ENCODE results near the gene ZMYND8.
A peak's percentile ranks its signal among the peaks of the same experiment; 100 is the strongest.

ZMYND8 gene

DNA sequence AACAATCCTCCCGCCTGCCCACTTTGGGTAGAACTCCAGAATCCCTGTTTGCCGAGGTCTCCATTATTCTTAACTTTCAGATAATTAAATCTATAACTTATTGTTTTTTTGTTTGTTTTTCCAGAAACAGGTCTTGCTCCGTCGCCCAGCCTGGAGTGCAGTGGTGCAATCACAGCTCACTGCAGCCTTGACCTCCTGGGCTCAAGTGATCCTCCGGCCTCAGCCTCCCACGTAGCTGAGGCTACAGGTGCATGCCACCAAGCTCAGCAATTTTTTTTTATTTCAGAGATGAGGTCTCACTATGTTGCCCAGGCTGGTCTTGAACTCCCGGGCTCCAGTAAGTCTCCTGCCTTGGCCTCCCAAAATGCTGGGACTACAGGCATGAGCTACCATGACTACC lies 28.8 kb downstream of the ZMYND8 start:
- Histone ChIP-seq H4K91ac (ENCODE audit: low read depth, low read length, poor library complexity) (no peak overlapping the region), H4K8ac (ENCODE audit: low read depth, low read length) (no peak overlapping the region), H2BK120ac (ENCODE audit: low read depth, low read length) (no peak overlapping the region), H3K4me3 (ENCODE audit: low read length in 2 of 2) (no peak overlapping the region), H3K27ac (replicated peaks; ENCODE audit: low read length) (no peak overlapping the region), H3K9me3 (replicated peaks in 1 of 2; ENCODE audit: control insufficient read depth in 2 of 2, insufficient read depth in 1 of 2, low read depth in 1 of 2, low read length in 2 of 2) (no peaks in the 10 kb centered on the region), H3K14ac (ENCODE audit: low read length) (no peak overlapping the region), H3K79me1 (ENCODE audit: low read depth, low read length) (peaks cover 13% of the 10 kb centered on the region), H3K27me3 (ENCODE audit: control insufficient read depth in 3 of 3, insufficient read depth in 3 of 3, low read depth in 1 of 3, low read length in 3 of 3) (no peaks in the 10 kb centered on the region), H2BK5ac (ENCODE audit: low read length) (no peak overlapping the region), H2BK15ac (ENCODE audit: low read length) (no peak overlapping the region), H3K4me2 (ENCODE audit: insufficient read depth, low read length, poor library complexity, severe bottlenecking) (no peak overlapping the region), H2AK5ac (ENCODE audit: low read depth, low read length) (no peak overlapping the region), H3K4ac (ENCODE audit: low read length) (no peak overlapping the region), H3K36me3 (replicated peaks in 1 of 2; ENCODE audit: control insufficient read depth in 2 of 2, insufficient read depth in 2 of 2, low read length in 2 of 2) (peaks cover 11 to 85% of the 10 kb centered on the region in 2 donors), H2BK12ac (ENCODE audit: low read length) (no peak overlapping the region), H3K23ac (ENCODE audit: low read depth, low read length, poor library complexity) (no peak overlapping the region), H3K18ac (ENCODE audit: low read length) (no peak overlapping the region), H2AFZ (ENCODE audit: low read length) (no peak overlapping the region), H3K4me1 (ENCODE audit: control insufficient read depth in 2 of 2, insufficient read depth in 1 of 2, low read depth in 1 of 2, low read length in 2 of 2) (peaks cover 0 to 12% of the 10 kb centered on the region in 2 donors), H3K9ac (ENCODE audit: low read depth, low read length, poor library complexity) (no peak overlapping the region)
- no peak for DNase-seq (ENCODE audit: low spot score)
- no CpG with 5 or more reads among the region's 7 CpGs for WGBS, 2 donors (ENCODE audit: extremely low coverage in 2 of 2, insufficient read length in 2 of 2, insufficient replicate concordance in 1 of 2)

DNA sequence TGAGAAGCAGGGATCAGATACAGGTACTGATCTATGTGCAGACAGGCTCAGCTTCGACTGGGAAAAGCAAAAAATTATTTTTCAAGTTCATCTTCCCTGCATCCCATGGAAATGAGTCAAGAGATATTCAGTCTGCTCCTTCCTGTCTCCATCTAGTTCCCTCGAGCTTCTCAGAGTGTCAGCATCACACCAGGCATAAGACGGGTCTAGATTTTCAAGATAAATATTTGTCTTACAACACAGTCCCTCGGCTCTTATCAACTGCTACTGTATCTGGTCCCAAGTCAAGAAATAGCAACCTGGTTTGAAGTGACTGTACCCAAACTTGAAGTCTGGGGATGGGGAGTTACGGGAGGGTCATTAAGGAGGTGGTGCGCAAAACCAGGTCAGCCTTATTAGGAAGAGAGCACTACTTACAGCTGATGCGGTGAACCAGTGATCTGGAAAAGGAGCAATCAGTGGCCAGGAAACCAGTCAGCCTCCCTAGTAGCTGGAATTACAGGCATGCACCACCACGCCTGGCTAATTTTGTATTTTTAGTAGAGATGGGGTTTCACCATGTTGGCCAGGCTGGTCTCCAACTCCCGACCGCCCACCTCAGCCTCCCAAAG lies 29.7 kb downstream of the ZMYND8 start:
- Histone ChIP-seq H4K91ac (ENCODE audit: low read depth, low read length, poor library complexity) (no peak overlapping the region), H3K9ac (ENCODE audit: low read depth, low read length, poor library complexity) (no peak overlapping the region), H2BK120ac (ENCODE audit: low read depth, low read length) (no peak overlapping the region), H4K8ac (ENCODE audit: low read depth, low read length) (no peak overlapping the region), H3K36me3 (replicated peaks in 1 of 2; ENCODE audit: control insufficient read depth in 2 of 2, insufficient read depth in 2 of 2, low read length in 2 of 2) (peaks cover 11 to 79% of the 10 kb centered on the region in 2 donors), H3K4me3 (ENCODE audit: low read length in 2 of 2) (no peak overlapping the region), H3K9me3 (replicated peaks in 1 of 2; ENCODE audit: control insufficient read depth in 2 of 2, insufficient read depth in 1 of 2, low read depth in 1 of 2, low read length in 2 of 2) (no peaks in the 10 kb centered on the region), H2AK5ac (ENCODE audit: low read depth, low read length) (no peak overlapping the region), H2BK12ac (ENCODE audit: low read length) (no peak overlapping the region), H2AFZ (ENCODE audit: low read length) (no peak overlapping the region), H3K23ac (ENCODE audit: low read depth, low read length, poor library complexity) (no peak overlapping the region), H3K27ac (replicated peaks; ENCODE audit: low read length) (no peak overlapping the region), H3K4me1 (ENCODE audit: control insufficient read depth in 2 of 2, insufficient read depth in 1 of 2, low read depth in 1 of 2, low read length in 2 of 2) (peaks cover 0 to 12% of the 10 kb centered on the region in 2 donors), H2BK5ac (ENCODE audit: low read length) (no peak overlapping the region), H3K18ac (ENCODE audit: low read length) (no peak overlapping the region), H3K79me1 (ENCODE audit: low read depth, low read length) (peaks cover 14% of the 10 kb centered on the region), H3K14ac (ENCODE audit: low read length) (no peak overlapping the region), H3K4ac (ENCODE audit: low read length) (no peak overlapping the region), H3K27me3 (ENCODE audit: control insufficient read depth in 3 of 3, insufficient read depth in 3 of 3, low read depth in 1 of 3, low read length in 3 of 3) (no peaks in the 10 kb centered on the region), H3K4me2 (ENCODE audit: insufficient read depth, low read length, poor library complexity, severe bottlenecking) (no peak overlapping the region), H2BK15ac (ENCODE audit: low read length) (no peak overlapping the region)
- WGBS, 2 donors (ENCODE audit: extremely low coverage in 2 of 2, insufficient read length in 2 of 2, insufficient replicate concordance in 1 of 2): no CpG with 5 or more reads among the region's 10 CpGs
- no peak for DNase-seq (ENCODE audit: low spot score)

DNA sequence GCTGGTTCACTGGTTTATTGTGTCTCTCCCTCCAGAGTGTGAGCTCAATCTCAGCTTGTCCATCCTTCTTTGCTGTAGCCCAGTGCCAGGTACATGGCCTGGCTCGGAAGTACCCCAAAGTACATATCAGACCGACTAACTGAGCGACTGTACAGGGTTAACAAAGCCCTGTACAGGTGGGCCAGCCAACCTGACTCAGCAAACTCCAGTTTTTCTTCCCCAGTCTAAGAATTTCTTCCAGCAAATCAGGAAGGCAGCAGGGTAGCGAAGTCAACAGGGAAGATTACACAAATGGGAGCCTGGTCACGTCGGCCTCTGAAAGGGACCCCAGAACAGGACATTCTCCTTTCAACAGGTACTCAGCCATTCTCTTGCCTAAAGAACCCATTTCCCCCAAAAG lies 31.3 kb downstream of the ZMYND8 start:
- no peak overlapping the region for H3K27ac ChIP-seq (replicated peaks; ENCODE audit: low read length)
- peaks cover 9% of the 10 kb centered on the region in 2 donors for H3K4me1 ChIP-seq (ENCODE audit: control insufficient read depth in 2 of 2, insufficient read depth in 1 of 2, low read depth in 1 of 2, low read length in 2 of 2)
- peaks cover 8% of the 10 kb centered on the region for H3K79me1 ChIP-seq (ENCODE audit: low read depth, low read length)
- H2AFZ ChIP-seq (ENCODE audit: low read length): no peak overlapping the region
- no peaks in the 10 kb centered on the region for H3K9me3 ChIP-seq (replicated peaks in 1 of 2; ENCODE audit: control insufficient read depth in 2 of 2, insufficient read depth in 1 of 2, low read depth in 1 of 2, low read length in 2 of 2)
- no peak overlapping the region for H3K4ac ChIP-seq (ENCODE audit: low read length)
- no peak overlapping the region for H3K4me3 ChIP-seq (ENCODE audit: low read length in 2 of 2)
- no CpG with 5 or more reads among the region's 6 CpGs for WGBS, 2 donors (ENCODE audit: extremely low coverage in 2 of 2, insufficient read length in 2 of 2, insufficient replicate concordance in 1 of 2)
- no peak overlapping the region for H3K23ac ChIP-seq (ENCODE audit: low read depth, low read length, poor library complexity)
- H3K36me3 ChIP-seq (replicated peaks in 1 of 2; ENCODE audit: control insufficient read depth in 2 of 2, insufficient read depth in 2 of 2, low read length in 2 of 2): peaks cover 7 to 64% of the 10 kb centered on the region in 2 donors
- no peak overlapping the region for H4K8ac ChIP-seq (ENCODE audit: low read depth, low read length)
- no peaks in the 10 kb centered on the region for H3K27me3 ChIP-seq (ENCODE audit: control insufficient read depth in 3 of 3, insufficient read depth in 3 of 3, low read depth in 1 of 3, low read length in 3 of 3)
- no peak overlapping the region for H2BK12ac ChIP-seq (ENCODE audit: low read length)
- no peak overlapping the region for H2BK5ac ChIP-seq (ENCODE audit: low read length)
- peak overlapping the region; percentile 42 for H3K18ac ChIP-seq (ENCODE audit: low read length)
- no peak overlapping the region for H3K9ac ChIP-seq (ENCODE audit: low read depth, low read length, poor library complexity)
- no peak overlapping the region for H3K14ac ChIP-seq (ENCODE audit: low read length)
- DNase-seq (ENCODE audit: low spot score): no peak
- H4K91ac ChIP-seq (ENCODE audit: low read depth, low read length, poor library complexity): no peak overlapping the region
- H2AK5ac ChIP-seq (ENCODE audit: low read depth, low read length): no peak overlapping the region
- no peak overlapping the region for H2BK15ac ChIP-seq (ENCODE audit: low read length)
- H3K4me2 ChIP-seq (ENCODE audit: insufficient read depth, low read length, poor library complexity, severe bottlenecking): no peak overlapping the region
- no peak overlapping the region for H2BK120ac ChIP-seq (ENCODE audit: low read depth, low read length)

DNA sequence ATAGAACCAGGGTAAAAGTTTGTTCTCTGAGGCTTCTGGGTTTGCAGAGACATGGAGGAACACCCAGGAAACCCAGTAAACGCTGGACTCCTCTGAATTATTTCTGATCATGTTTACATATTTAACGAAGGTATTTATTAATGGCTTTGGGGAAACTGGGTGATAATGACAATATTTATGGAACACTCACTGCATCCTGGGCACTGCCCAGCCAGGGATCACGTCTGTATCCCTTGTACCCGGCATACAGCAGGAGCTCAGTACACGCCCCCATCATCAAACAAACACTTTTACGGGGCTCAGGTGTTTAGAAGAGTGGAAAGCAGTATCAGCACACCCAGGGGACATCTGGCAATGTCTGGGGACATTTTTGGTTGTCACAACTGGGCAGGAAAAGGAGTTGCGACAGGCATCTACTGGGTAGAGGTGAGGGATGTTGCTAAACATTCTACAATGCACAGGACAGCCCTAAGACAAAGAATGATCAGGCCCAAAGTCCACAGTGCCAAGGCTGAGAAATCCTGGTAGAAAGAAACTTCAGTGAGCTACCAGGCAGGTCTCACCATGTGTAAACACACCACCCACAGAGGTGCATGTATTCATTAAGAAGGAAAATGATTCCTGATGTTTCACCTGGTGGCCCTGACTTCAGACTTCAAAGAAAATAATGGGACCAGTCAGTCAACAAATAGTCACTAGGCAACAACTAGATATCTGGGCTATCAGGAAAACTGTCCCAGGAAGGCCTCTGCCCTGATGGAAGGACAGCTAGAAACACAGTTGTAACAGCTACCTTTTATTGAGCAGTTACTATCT lies 35.3 kb downstream of the ZMYND8 start:
- Histone ChIP-seq H3K9ac (ENCODE audit: low read depth, low read length, poor library complexity) (no peak overlapping the region), H2BK12ac (ENCODE audit: low read length) (no peak overlapping the region), H3K4me1 (ENCODE audit: control insufficient read depth in 2 of 2, insufficient read depth in 1 of 2, low read depth in 1 of 2, low read length in 2 of 2) (peaks cover 31 to 42% of the 10 kb centered on the region in 2 donors), H2BK120ac (ENCODE audit: low read depth, low read length) (no peak overlapping the region), H3K4me2 (ENCODE audit: insufficient read depth, low read length, poor library complexity, severe bottlenecking) (no peak overlapping the region), H3K27me3 (ENCODE audit: control insufficient read depth in 3 of 3, insufficient read depth in 3 of 3, low read depth in 1 of 3, low read length in 3 of 3) (no peaks in the 10 kb centered on the region), H3K36me3 (replicated peaks in 1 of 2; ENCODE audit: control insufficient read depth in 2 of 2, insufficient read depth in 2 of 2, low read length in 2 of 2) (peaks cover 0 to 35% of the 10 kb centered on the region in 2 donors), H3K4me3 (ENCODE audit: low read length in 2 of 2) (no peak overlapping the region), H3K14ac (ENCODE audit: low read length) (no peak overlapping the region), H3K23ac (ENCODE audit: low read depth, low read length, poor library complexity) (no peak overlapping the region), H2BK15ac (ENCODE audit: low read length) (no peak overlapping the region), H3K9me3 (replicated peaks in 1 of 2; ENCODE audit: control insufficient read depth in 2 of 2, insufficient read depth in 1 of 2, low read depth in 1 of 2, low read length in 2 of 2) (no peaks in the 10 kb centered on the region), H3K27ac (replicated peaks; ENCODE audit: low read length) (peak overlapping the region; percentile 8), H4K91ac (ENCODE audit: low read depth, low read length, poor library complexity) (no peak overlapping the region), H4K8ac (ENCODE audit: low read depth, low read length) (no peak overlapping the region), H2AFZ (ENCODE audit: low read length) (no peak overlapping the region), H3K79me1 (ENCODE audit: low read depth, low read length) (peaks cover 6% of the 10 kb centered on the region), H3K18ac (ENCODE audit: low read length) (no peak overlapping the region), H3K4ac (ENCODE audit: low read length) (no peak overlapping the region), H2AK5ac (ENCODE audit: low read depth, low read length) (no peak overlapping the region), H2BK5ac (ENCODE audit: low read length) (no peak overlapping the region)
- no CpG with 5 or more reads among the region's 7 CpGs for WGBS, 2 donors (ENCODE audit: extremely low coverage in 2 of 2, insufficient read length in 2 of 2, insufficient replicate concordance in 1 of 2)
- no peak for DNase-seq (ENCODE audit: low spot score)

Data from neuronal stem cell (in vitro differentiated cells).